Erythroblast (primary cell): ENCODE data around the gene SOX12.
A peak's percentile ranks its signal among the peaks of the same experiment; 100 is the strongest.

Experiments used
- DNase-seq, 2 experiments: peaks; one replicate each; lab custom pipeline; 2025; lab: John Stamatoyannopoulos, UW
- GATA1 ChIP-seq: IDR thresholded peaks from 2 replicates; pipeline ENCODE4 v1.6.1; 2011; ENCODE audit warnings: low read depth, mild to moderate bottlenecking, control low read depth, low read length, moderate library complexity
- POLR2A ChIP-seq: IDR thresholded peaks from 2 replicates; pipeline ENCODE4 v1.6.1; 2011; ENCODE audit warnings: mild to moderate bottlenecking, low read length

The SOX12 gene

DNA sequence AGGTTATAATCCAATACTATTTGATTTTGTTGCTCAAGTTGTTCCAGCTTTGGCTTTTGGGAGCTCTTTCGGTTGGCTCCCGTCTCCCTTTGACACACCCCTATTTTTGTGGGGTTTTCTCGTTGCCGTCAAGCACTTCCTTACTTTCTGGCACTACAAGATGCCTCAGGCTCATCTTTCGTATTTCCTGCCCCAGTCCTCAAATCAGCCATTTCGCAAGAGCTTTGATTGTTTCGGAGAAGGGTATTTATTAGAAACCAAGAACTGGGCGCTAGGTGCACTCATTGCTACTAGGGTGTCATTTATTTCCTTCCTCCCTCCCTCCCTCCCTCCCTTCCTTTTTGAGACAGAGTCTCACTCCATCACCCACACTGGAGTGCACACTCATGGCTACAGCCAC lies 13.3 kb upstream of the SOX12 start:
- no peak for TF ChIP-seq GATA1
- TF ChIP-seq POLR2A: no peak
- DNase-seq: no peak

DNA sequence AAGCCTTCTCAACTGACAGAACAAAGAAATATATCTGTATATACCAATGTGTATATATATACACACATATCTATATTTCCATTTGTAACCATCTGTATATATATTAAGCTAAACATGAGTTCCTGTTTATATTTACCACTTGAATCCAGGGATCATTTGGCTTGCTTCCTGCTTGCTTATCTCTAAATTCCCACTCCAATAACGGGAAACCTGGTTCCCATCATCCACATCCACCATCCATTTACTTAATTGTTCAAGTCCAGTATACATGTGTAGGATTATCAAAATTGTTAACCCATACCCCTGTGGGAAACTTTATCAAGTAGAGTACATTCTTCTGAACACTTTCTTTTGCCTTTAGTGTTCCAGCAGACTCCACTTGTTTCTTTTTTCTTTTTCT lies 12.5 kb upstream of the SOX12 start:
- no peak for DNase-seq
- TF ChIP-seq POLR2A (no peak), GATA1 (no peak)

DNA sequence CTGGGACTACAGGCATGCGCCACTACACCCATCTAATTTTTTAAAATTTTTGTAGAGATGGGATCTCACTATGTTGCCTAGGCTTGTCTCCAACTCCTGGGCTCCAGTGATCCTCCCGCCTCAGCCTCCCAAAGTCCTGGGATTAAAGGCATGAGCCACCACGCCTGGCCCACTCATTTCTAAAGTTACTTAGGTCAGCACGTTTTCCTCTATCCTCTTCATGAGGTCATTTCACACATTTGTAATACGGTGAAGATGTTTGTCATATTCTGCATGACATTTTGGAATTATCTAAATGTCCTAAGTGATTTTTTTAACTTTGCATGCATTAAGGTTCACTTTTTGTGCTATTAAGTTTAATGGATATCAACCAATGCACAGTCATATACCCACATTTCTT lies 11.9 kb upstream of the SOX12 start:
- no peak for TF ChIP-seq POLR2A
- no peak for TF ChIP-seq GATA1
- DNase-seq: no peak

DNA sequence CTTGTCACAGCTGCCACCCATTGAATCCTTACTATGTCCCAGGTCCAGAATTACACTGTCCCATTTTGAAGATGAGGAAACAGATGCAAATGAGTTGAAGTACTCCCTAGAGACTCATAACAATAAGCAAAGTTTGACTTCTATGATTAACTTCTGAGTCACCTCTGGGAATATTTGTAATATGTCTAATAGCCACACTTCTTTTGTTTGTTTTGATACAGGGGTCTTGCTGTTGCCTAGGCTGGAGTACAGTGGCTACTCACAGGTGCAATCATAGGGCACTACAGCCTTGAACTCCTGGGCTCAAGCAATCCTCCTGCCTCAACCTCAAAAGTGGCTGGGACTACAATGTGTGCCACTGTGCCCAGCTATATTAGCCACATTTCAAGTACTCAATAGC lies 11.4 kb upstream of the SOX12 start:
- TF ChIP-seq GATA1: no peak
- TF ChIP-seq POLR2A: no peak
- DNase-seq: no peak

DNA sequence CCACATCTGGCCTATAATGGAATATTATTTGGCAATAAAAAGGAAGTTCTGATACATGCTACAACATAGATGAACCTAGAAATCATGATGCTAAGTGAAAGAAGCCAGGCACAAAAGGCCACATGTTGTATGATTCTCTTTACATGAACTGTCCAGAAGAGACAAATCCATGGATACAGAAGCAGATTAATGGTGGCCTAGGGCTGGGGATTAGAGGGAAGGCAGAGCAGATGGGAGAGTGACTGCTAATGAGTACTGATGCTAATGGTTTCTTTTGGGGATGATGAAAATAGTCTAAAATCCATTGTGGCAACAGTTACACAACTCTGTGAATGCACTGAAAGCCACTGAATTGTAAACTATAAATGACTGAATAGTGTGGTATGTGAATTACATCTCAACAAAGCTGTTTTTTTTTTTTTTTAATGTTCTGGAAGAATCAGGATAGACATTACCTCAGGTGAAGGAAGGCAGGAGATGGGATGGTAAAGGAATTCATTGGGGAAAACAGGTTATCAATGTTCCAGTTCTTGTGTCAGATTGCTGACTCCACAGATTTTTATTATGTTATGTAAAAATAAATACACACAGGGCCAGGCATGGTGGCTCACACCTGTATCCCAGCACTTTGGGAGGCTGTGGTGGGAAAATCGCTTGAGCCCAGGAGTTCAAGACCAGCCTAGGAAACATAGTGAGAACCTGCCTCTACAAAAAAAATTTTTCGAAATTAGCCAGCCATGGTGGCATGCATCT lies 8.9 kb upstream of the SOX12 start:
- no peak for DNase-seq
- TF ChIP-seq GATA1 (no peak), POLR2A (no peak)

DNA sequence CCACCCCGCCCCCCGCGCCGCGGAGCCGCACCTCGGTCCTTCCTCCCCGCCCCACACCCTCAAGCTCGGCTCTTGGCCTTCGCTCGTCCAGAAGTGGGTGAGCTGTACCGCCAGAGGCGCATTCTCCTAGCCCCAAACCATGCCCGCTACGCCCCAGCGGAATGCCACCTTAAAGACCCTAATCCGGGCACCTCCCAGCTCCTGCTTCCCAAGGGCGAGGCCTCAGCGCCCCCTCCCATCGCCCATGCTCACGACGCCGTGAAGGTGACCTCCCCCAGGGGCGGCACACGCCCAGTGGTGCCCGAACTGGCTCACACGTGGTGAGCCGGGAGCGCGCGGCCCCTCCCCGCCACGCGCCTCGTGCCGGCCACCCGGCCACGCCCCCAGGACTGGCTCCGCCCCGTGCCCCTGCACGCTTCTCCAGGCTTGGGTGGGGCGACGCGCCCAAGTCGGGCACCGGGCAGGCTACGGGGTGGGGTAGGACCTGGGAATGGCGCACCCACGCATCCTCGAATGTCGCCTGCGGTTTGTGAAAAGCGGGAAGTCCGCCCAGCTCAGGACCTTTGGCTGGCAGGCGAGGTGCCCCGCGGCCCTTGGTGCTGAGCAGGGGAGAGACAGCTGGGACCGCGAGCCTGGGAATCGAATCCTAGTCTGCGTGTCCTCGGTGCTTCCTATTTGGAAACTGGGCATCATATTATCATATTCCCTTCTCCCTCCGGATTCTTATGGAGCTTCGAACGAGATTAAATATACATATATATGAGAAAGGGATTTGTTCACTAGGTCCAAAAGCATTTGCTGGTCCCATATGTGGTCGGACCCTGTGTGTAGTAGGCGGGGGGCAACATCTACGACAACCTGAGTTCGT lies 941 bp upstream of the SOX12 start:
- peak; percentile 90 to 92 for DNase-seq
- TF ChIP-seq POLR2A: peak; percentile 60
- no peak for TF ChIP-seq GATA1

DNA sequence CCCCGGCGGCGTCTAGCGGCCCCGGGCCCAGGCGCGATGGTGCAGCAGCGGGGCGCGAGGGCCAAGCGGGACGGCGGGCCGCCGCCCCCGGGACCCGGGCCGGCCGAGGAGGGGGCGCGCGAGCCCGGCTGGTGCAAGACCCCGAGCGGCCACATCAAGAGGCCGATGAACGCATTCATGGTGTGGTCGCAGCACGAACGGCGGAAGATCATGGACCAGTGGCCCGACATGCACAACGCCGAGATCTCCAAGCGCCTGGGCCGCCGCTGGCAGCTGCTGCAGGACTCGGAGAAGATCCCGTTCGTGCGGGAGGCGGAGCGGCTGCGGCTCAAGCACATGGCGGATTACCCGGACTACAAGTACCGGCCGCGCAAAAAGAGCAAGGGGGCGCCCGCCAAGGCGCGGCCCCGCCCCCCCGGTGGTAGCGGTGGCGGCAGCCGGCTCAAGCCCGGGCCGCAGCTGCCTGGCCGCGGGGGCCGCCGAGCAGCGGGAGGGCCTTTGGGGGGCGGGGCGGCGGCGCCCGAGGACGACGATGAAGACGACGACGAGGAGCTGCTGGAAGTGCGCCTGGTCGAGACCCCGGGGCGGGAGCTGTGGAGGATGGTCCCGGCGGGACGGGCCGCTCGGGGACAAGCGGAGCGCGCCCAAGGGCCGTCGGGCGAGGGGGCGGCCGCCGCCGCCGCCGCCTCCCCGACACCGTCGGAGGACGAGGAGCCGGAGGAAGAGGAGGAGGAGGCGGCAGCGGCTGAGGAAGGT lies 715 bp downstream of the SOX12 start:
- TF ChIP-seq POLR2A (no peak), GATA1 (no peak)
- DNase-seq: peak; percentile 71 to 73

DNA sequence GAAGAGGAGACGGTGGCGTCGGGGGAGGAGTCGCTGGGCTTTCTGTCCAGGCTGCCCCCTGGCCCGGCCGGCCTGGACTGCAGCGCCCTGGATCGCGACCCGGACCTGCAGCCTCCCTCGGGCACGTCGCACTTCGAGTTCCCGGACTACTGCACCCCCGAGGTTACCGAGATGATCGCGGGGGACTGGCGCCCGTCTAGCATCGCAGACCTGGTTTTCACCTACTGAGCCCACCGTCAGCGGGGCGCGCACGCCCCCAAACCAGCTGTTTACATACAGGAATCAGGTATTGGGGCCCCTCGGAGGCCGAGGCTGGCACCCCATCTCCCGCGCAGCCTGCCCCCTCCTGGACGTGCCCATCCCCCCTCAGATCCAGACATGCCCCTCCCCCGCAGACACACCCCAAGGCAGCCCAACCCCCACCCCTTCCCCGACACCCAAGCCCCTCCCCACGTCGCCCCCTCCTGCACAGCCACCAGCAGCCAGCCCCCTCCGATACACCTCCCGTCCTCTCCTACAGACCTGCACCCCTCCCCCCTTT lies 1.4 kb downstream of the SOX12 start:
- TF ChIP-seq GATA1: no peak
- peak; percentile 28 for TF ChIP-seq POLR2A
- peak; percentile 64 to 69 for DNase-seq

DNA sequence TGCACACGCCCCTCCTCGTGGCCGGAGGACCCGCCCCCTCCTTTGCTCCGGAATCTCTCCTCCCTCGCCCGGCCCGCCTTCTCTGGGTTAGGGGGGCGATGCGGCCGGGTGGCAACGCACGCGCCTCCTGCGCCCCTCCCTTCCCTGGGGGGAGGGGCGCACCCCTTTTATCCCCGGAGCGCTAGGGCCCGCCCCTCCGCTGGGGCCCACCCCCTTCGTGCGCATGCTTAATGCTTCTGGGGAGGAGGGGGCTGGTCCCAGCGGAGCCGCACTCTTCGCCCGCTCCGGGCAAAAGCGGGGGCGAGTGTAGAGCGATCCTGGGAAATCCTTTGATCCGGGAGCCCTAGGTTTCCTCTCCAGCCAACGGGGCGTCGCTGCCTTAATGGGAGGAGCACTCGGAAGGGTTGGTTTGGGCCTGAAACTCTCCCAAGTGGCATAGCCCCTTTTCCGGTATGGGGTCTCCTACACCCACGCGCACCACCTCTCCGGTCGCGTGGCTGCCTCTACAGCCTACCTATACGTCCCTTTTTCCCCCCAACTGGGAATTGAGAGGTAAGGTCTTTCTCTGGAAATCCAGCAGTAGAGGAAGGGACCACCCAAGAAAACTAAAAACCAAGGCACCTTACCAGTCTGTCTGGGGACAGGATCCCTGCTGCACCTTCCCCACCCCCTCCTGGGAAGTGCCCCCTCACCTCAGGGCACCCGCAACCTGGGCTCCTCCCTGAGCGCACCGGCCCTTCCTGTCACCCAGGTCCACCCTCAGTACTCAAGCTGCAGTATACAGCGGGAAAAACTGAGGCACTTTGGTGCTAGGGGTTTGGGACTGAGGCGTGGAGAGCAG lies 2.1 kb downstream of the SOX12 start:
- TF ChIP-seq POLR2A: peak; percentile 2
- TF ChIP-seq GATA1: no peak
- DNase-seq: peak; percentile 81 to 88

DNA sequence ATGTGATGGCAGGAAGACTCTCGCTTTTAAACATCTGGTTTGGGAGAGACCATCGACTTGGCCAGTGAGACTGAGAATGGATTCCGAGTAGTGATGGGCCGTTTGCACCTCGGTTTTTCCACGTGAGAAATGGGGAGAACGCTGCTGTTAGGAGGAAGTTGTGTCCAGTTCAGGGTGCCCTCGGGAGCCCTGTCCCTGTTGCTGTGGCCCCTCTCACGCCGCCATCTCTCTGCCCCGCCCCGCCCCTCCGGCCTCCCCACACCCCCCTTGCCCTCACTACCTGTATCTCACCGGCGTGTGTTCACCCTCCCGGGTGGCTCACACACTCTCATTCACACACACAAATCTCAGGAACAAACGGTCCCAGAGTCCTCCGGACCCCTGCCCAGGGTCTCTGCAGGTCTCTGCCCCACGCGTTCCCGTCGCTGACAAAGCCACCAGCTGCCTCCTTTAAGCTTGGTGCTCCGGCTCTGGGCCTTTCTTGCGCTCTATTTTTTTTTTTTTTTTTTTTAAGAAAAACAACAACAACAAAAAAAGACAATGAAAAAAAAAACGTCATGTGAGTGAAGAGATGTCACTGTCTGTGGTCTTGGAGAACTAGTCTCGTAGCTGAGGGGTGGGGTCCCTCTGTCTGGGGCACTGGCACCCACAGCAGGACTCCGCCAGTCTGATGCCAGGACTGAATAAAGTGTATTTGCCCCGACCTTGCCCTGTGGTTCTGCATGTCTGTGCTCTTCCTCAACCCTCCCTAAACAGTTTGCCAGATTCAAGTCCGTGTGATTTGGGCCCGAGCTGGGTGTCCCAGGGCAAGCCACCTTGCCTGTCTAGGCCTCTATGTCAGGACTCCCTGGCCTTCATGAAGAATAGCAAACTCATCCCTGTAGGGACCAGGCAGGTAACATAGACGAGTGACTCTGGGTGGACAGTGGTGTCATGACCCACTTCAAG lies 2.9 kb downstream of the SOX12 start:
- DNase-seq: no peak
- no peak for TF ChIP-seq GATA1
- TF ChIP-seq POLR2A: no peak

DNA sequence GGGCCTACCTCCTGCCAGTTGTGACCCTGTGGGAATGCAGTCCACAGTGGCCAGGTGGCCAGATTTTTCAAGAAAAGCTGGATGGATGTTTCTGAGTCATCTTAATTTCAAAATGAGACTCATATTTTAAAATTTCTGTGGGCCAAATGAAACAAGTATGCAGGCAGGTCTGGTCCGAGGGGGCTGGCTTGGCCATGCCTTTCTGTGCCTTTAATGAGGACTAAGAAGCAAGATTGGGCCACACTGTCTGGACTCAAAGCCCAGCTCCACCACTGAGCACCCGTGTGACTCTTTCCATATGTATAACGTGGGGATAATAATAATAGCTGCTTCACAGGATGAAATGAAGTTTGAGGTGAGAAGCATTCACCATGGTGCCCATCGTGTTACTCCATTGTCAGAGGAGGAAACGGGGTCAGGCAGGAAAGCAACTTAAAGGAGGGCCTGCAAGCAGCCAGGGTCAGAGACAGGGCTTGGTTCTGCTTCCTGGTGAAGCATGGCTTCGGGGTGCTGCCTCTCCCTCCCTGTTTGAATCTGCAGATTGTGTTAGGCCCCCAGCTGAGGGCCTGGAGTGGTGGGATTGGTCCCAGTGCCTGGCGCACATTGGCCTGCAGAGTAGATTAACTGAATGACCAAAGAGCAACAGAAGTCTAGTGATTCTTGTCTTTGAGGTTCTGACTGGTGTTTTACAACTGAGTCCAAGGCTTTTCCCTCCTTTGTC lies 3.8 kb downstream of the SOX12 start:
- peak; percentile 20 for TF ChIP-seq POLR2A
- no peak for TF ChIP-seq GATA1
- DNase-seq: no peak

DNA sequence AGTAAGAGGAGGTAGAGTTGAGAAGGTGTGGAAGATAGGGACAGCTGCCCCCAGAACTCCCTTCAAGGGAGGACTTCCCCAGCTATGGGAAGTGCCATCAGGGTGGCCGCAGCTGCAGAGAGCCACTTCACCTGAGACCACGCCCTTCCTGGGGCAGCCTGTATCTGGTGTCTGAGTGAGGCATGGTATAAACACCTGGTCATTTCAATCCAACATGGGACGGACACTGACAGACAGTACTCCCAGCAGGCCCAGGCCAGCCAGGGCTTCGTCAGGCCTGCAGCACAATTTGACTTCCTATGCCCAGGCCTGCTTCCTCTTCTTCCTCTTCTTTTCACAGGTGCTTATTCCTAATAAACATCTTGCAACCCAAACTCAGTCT lies 4.5 kb downstream of the SOX12 start:
- no peak for DNase-seq
- no peak for TF ChIP-seq GATA1
- no peak for TF ChIP-seq POLR2A
